Activated CD4-positive, alpha-beta T cell treated with anti-CD3 and anti-CD28 coated beads for 4 hours (primary cell): ENCODE data around the gene GOLGB1.
"Not testable (repeated sequence)": the region's sequence is repeated elsewhere in the genome, so short reads cannot be mapped to it uniquely, and the experiment has no call there.

Experiments used
- DNase-seq, 2 donors: peaks; one replicate each; pipeline ENCODE4 v3.0.0-alpha.2; 2020

The GOLGB1 gene

DNA sequence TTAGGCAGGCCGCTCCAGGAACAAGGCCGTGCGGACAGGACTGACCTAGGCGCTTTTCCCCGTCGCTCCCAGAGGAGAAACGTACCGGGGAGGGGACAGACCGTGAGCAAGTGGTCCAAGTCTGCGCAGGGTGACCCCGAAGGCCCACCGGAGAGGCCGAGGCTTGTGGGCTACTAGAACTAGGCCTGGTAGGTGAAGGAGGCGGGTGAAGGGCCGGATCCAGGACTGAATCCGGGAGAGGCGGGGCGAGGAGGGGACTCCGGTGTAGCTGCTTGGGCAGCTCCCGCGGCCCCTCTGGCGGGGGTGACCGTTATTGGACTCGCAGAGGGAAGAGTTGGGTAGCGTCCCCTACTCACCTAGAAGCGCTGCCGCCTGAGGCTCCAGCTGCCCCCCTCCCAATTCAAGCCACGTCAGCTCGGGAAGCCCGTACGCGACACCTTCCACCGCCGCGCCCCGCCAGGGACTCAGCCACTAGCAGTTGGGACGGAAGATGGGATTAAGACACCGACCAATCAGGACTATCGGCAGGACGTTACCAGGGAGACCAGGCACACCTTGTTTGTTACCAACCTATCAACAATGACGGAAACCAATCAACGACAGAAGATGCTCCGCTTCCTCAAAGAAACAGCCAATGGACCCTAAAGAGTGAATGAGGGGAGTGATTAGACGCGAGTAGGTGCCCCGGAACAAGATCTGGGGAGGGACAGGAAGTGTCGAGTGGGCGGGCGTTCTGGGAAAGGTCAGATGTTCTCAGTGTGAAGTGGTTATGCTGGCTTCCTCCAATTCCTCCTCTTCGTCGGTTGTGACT is at the start of gene GOLGB1:
TSS of gene GOLGB1 (minus strand) at position 466 of the 811 bp plus-strand sequence. CDS start 18,770 bp downstream, outside the sequence.
- peak; percentile 91 to 92 for DNase-seq

- DNase-seq, result no peak
These were observed 47.4 kb upstream of the GOLGB1 start for GRCh38 chr3:121796970-121797369.

- DNase-seq, result no peak
These were observed 44.9 kb upstream of the GOLGB1 start for GRCh38 chr3:121794264-121794983.

DNA sequence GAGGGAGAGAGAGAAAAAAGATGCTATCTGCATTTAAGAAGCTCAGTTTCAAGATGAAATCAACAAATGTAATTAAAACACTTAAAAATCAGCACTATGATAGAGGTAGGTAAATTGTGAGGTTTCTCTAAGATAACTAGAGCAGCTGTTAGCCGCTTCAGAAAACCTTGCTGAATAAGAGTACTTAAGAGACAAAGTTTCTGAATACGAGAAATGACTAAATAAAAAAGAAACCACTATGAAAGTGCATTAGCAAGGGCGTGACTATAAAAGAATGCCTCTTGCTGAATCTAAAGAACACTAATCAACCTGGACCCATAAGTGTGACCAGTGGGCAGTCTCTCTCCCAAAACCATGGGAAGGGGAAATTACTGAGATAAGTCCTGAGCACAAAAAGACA is 43.5 kb upstream of the GOLGB1 start:
- no peak for DNase-seq

- DNase-seq, result no peak
These were observed 36.9 kb upstream of the GOLGB1 start for GRCh38 chr3:121786485-121786884.

DNA sequence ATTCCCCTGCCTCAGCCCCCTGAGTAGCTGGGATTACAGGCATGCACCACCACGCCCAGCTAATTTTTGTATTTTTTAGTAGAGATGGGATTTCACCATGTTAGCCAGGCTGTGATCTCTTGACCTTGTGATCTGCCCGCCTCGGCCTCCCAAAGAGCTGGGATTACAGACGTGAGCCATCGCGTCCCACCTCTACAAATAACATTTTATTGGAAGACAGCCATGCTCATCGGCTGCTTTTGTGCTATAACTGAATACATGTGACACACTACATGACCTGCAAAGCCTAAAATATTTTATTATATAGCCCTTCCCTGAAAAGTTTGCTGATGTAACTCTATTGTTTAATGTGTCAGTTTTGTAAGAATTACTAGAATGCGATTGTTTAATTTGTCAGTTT is 33.2 kb upstream of the GOLGB1 start:
- DNase-seq, result not testable (repeated sequence)

DNA sequence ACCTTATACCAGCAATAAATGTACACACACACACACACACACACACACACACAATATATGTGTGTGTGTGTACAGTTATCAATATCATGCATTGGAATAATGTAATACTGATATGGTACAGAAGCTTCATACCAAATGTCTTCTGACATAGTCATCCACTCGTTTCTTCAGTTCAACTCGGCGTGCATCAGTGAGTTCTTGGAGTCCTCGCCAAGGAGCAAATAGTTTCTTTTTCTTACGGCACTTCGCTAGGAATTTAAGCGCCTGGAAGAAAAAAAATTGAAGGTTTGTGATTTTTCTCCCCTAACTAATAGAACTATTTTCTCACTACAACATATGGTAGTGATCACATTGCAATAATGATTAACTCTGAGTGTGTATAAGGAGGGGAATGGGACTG is 32.1 kb upstream of the GOLGB1 start:
- no peak for DNase-seq

DNA sequence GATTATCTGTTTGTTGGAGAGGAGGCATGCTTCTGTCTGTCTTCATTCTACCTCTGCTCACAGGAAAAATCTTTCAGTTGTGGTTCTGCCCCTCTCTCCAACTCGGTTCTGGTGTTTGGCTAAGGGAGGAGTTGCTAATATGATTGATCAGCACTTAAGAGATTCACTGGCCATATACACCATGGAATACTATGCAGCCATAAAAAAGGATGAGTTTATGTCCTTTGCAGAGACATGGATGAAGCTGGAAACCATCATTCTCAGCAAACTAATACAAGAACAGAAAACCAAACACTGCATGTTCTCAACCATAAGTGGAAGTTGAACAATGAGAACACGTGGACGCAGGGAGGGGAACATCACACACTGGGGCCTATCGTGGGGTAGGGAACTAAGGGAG is 25.6 kb upstream of the GOLGB1 start:
- not testable (repeated sequence) for DNase-seq

DNA sequence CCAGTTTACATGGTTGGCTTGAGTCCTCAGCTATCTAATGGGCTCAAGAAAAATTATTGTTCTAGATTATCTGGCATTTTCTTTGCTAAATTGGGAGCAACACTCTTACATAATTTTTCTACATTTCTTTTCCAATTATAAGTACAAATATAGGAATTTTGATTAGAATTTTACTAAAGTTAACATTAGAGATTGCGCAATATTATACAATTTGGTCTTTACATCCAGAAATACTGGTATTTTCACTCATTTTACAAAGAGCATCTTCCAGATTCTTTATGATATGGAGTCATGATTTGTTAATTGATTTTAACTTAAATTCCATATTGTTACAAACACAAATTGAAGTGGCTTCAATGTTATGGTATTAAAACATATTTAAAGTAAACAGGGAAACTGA is 19.7 kb upstream of the GOLGB1 start:
- DNase-seq, result no peak

DNA sequence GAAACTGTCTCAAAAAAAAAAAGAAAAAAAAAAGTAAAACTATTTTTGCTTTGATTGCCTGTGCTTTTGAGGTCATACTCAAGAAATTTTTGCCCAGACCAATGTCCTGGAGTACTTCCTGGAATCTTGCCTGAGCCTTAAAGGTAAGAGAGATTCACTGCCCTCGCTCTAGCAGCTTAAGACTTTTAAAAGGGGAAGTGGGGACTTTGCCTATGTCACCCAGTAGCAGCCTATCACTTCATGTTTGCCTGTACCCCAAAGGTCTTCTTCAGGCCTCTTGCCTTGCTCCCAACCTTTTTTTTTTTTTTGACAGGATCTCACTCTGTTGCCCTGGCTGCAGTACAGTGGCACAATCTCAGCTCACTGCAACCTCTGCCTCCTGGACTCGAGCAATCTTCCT is 18.9 kb upstream of the GOLGB1 start:
- DNase-seq, result no peak

GRCh38 chr3:121759541-121760202 is 10.1 kb upstream of the GOLGB1 start:
- DNase-seq, result no peak

DNA sequence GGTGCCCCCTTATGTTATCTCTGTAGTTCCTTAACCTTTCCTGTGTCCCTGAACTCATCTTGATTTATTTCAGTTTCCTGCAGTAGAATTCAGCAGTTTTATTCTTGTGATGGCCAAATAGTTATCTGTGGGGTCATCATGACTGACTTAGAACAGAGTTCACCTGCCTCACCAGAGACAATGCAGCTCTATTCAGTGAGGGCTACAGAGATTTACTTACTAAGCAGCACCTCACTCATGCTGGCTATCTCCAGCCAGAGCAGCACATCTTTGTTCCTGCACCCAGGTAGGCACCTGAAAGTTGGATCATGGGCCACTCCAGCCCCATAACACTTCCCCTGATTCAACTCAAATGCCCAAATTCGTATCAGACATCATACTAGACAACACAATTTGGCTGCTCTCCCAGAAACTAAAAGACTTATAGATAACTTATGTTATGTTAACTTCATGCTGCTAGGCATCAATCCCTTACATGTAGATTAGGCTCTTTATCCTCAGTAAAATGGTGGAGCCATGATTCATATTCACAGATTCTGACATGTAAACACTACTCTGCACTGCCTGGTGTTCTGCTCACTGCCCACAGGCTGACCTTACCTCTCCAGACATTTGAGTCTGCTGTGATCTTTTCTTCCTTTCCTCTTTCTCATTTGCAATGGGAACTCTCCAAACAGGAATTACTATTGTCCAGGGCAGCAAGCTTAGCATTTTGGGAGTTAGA is 9.3 kb upstream of the GOLGB1 start:
- DNase-seq, result no peak

- no peak for DNase-seq
These were observed 8.4 kb upstream of the GOLGB1 start for GRCh38 chr3:121757812-121758545.

GRCh38 chr3:121757087-121757811 is 7.7 kb upstream of the GOLGB1 start:
- no peak for DNase-seq

DNA sequence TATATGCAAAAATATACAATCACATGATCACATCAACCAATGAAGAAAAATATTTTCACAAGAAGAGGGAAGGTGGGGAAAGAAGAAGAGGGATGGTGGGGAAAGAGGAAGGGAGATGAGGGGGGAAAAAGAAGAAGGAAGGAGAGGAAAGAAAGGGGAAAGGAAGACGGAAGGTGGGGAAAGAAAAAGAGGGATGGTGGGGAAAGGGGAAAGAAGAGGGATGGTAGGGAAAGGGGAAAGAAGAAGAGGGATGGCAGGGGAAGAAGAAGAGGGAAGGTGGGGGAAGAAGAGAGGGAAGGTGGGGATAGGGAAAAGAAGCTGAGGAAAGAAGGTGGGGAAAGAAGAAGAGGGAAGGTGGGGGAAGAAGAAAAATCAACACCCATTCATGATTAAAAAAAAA is 3.2 kb upstream of the GOLGB1 start:
- no peak for DNase-seq

DNA sequence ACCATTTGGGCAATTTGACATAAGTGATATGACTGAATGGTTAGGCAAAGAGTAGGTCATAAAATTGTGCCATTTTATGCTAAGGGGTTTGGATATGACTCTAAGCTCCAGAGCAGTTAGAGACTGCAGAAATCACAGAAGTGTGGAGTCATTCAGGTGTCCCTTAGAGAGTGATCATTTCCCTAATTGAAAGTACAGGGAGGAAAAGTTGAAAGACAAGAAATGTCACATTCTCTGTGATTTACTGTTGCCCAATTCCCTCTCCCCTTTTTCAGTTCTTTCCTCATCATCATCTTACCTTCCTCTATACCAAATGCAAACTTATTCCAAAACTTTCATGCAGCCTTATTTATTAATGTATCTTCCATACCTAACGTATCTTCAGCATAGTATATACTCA is 2.7 kb upstream of the GOLGB1 start:
- no peak for DNase-seq

GRCh38 chr3:121750087-121750415 is 510 bp upstream of the GOLGB1 start:
- no peak for DNase-seq

DNA sequence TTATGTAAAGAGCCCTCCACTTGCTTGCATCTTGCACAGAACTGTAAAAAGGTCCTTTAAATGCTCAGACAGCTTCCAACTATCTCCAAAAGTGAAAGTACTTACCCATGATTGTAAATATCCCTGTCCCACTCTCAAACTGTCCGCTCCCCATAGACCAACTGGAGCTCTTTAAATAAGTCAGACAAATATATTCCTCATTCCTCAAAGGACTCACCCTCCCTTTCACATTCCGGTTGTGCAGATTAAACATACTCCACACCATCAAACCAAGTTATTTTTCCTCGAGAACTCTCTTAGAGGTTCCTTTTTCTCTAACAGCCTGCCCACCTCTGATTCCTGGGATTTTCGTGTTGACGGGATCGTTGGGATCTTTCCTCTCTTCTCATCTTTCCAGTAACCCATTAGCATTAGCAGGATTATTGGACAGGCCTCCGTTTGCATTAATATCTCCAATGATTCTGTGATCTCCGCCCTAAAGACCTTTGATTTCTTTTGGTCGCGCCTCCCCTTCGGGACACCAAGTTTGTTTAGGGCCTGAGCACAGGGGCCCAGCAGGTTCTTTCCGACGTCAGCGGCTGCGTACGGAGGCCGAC is 763 bp downstream of the GOLGB1 start:
- DNase-seq, result peak in 1 of 2 donors; percentile 14

GRCh38 chr3:121747976-121748375 is 1.6 kb downstream of the GOLGB1 start:
- no peak for DNase-seq

DNA sequence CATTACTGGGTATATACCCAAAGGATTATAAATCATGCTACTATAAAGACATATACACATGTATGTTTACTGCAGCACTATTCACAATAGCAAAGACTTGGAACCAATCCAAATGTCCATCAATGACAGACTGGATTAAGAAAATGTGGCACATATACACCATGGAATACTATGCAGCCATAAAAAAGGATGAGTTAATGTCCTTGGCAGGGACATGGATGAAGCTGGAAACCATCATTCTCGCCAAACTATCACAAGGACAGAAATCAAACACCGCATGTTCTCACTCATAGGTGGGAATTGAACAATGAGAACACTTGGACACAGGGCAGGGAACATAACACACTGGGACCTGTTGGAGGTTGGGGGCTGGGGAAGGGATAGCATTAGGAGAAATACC is 6.4 kb downstream of the GOLGB1 start:
- not testable (repeated sequence) for DNase-seq

DNA sequence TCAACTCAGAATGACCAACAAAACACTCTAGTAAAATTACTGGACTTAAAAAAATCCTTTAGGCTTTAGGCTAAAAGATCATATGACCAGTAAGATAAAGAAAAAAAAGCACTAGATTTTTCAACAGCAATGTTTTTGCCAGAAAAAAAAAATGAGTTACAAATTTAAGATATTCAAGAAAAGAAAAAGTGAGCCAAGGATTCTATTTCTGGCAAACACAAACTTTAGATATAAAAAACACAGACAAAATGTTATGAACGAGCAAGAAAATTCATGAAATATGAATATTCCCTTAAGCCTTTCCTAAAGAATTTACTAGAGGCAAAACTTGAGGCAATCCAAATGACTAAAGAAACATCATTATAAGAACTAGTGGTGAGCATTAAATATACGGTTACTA is 8.6 kb downstream of the GOLGB1 start:
- DNase-seq, result no peak
